Fibroblast of lung (primary cell): ENCODE results near the gene ENTPD6.

Source experiments
- EZH2 ChIP-seq: IDR thresholded peaks from 2 replicates; pipeline ENCODE4 v1.5.1; 2012; ENCODE audit warnings: low read length, control low read depth, mild to moderate bottlenecking; ENCODE audit errors: missing control alignments
- TF ChIP-seq, protein P1 (sequence below), 2 donors: IDR thresholded peaks in 1 of 2; conservative IDR thresholded peaks in 1 of 2; 1 replicate in 1 of 2; 2 replicates in 1 of 2; pipeline ENCODE4 v1.5.1; 2011 to 2012; ENCODE audit warnings: low read length in 2 of 2, control low read depth in 1 of 2, inconsistent platforms in 1 of 2, low read depth in 1 of 2, mild to moderate bottlenecking in 1 of 2

DNA sequence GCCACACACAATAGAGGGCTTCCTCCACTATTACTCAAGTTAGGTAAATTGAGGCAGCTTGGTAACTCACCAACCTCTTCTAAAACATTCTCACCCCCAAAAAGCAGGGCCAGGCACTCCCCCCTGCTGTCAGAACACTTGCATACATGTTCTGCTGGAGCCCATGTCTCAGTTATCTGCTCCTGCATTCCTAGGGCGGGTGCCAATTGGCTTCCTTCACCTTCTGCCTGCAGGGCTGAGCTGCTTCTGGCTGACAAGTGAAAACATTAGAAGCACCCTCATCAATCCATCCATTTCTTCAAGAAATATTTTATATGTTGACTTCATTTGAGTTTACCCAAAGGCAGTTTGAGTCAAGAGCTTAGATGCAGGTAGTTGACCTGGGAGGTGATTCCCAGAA is 4.5 kb upstream of the ENTPD6 start:
- TF ChIP-seq, protein P1, sequence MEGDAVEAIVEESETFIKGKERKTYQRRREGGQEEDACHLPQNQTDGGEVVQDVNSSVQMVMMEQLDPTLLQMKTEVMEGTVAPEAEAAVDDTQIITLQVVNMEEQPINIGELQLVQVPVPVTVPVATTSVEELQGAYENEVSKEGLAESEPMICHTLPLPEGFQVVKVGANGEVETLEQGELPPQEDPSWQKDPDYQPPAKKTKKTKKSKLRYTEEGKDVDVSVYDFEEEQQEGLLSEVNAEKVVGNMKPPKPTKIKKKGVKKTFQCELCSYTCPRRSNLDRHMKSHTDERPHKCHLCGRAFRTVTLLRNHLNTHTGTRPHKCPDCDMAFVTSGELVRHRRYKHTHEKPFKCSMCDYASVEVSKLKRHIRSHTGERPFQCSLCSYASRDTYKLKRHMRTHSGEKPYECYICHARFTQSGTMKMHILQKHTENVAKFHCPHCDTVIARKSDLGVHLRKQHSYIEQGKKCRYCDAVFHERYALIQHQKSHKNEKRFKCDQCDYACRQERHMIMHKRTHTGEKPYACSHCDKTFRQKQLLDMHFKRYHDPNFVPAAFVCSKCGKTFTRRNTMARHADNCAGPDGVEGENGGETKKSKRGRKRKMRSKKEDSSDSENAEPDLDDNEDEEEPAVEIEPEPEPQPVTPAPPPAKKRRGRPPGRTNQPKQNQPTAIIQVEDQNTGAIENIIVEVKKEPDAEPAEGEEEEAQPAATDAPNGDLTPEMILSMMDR (conservative IDR thresholded peaks at IDR 0.05 in 1 of 2, IDR thresholded peaks at IDR 0.05 in 1 of 2; ENCODE audit: low read depth in 1 of 2, low read length in 2 of 2), result no peak
- TF ChIP-seq EZH2, result no peak
